HEK293 (cell line): ENCODE measurements around the gene FBXL7.

Source experiments
- CTCF ChIA-PET: fragments of 350-600 bp; formaldehyde crosslinking; extraction: SDS; loops from one replicate; lab custom pipeline; 2021; ENCODE audit warnings: antibody characterized with exemption; lab: Yijun Ruan, JAX
- POLR2A ChIA-PET: fragments of 300-600 bp; formaldehyde crosslinking; extraction: SDS; loops from one replicate; lab custom pipeline; 2020; ENCODE audit warnings: antibody characterized with exemption, inconsistent platforms; lab: Yijun Ruan, JAX
- H3K27ac ChIP-seq: fragments of 200-500 bp; sonication (Bioruptor generic); 2 replicates; pipeline ENCODE4 v1.5.1; 2014; ENCODE audit warnings: low read depth, low read length, control low read depth, inconsistent platforms; ENCODE audit errors: extremely low read depth
- H3K36me3 ChIP-seq, 2 experiments: fragments of 200-500 bp in 1 of 2; sonication (Bioruptor generic) in 1 of 2; 1 replicate in 1 of 2; 2 replicates in 1 of 2; pipeline ENCODE4 v1.5.1; 2014 to 2017; ENCODE audit warnings: inconsistent platforms in 2 of 2, low read length in 2 of 2; ENCODE audit not compliant: control insufficient read depth in 2 of 2, insufficient read depth in 1 of 2
- H3K4me1 ChIP-seq: fragments of 200-500 bp; sonication (Bioruptor generic); 2 replicates; pipeline ENCODE4 v1.5.1; 2014; ENCODE audit warnings: mild to moderate bottlenecking, low read length, inconsistent platforms; ENCODE audit not compliant: control insufficient read depth, insufficient read depth
- H3K4me3 ChIP-seq: 2 replicates; pipeline ENCODE4 v1.5.1; 2011; ENCODE audit warnings: low read depth, mild to moderate bottlenecking, control low read depth, low read length, moderate library complexity
- H3K9me3 ChIP-seq: fragments of 200-500 bp; sonication (Bioruptor generic); 2 replicates; pipeline ENCODE4 v1.5.1; 2014; ENCODE audit warnings: low read depth, low read length, inconsistent platforms; ENCODE audit not compliant: control insufficient read depth, insufficient read depth
- EGR2 ChIP-seq: fragments of 450-650 bp; formaldehyde crosslinking; IDR thresholded peaks from 2 replicates; pipeline ENCODE4 v1.5.1; 2016; ENCODE audit warnings: low read depth, missing biosample characterization, missing genetic modification characterization
- GFI1B ChIP-seq: fragments of 450-650 bp; formaldehyde crosslinking; IDR thresholded peaks from 2 replicates; pipeline ENCODE4 v1.5.1; 2016; ENCODE audit warnings: missing biosample characterization, missing genetic modification characterization
- GLIS1 ChIP-seq: fragments of 450-650 bp; formaldehyde crosslinking; IDR thresholded peaks from 2 replicates; pipeline ENCODE4 v1.5.1; 2016; ENCODE audit warnings: missing biosample characterization, missing genetic modification characterization
- HOXA7 ChIP-seq: sonication (generic); formaldehyde crosslinking; IDR thresholded peaks from 2 replicates; pipeline ENCODE4 v1.8.1; 2022; ENCODE audit warnings: missing genetic modification reagents, borderline replicate concordance
- HOXC10 ChIP-seq: sonication (generic); formaldehyde crosslinking; IDR thresholded peaks from 2 replicates; pipeline ENCODE4 v1.8.1; 2023; ENCODE audit warnings: mild to moderate bottlenecking, missing genetic modification reagents
- HOXD13 ChIP-seq: sonication (generic); formaldehyde crosslinking; IDR thresholded peaks from 2 replicates; pipeline ENCODE4 v1.8.0; 2022; ENCODE audit warnings: missing genetic modification reagents, borderline replicate concordance
- KLF10 ChIP-seq: fragments of 450-650 bp; IDR thresholded peaks from 2 replicates; pipeline ENCODE4 v1.5.1; 2018; ENCODE audit warnings: missing biosample characterization, mild to moderate bottlenecking, missing genetic modification characterization
- RBAK ChIP-seq: fragments of 450-650 bp; formaldehyde crosslinking; IDR thresholded peaks from 2 replicates; pipeline ENCODE4 v1.5.1; 2016; ENCODE audit warnings: missing biosample characterization, missing genetic modification characterization
- SALL2 ChIP-seq: fragments of 450-650 bp; formaldehyde crosslinking; IDR thresholded peaks from 2 replicates; pipeline ENCODE4 v1.5.0; 2017; ENCODE audit warnings: missing biosample characterization, mild to moderate bottlenecking, missing genetic modification characterization, borderline replicate concordance
- ZEB2 ChIP-seq: fragments of 450-650 bp; formaldehyde crosslinking; IDR thresholded peaks from 2 replicates; pipeline ENCODE4 v1.5.1; 2016; ENCODE audit warnings: missing biosample characterization, missing genetic modification characterization
- ZNF121 ChIP-seq: fragments of 450-650 bp; formaldehyde crosslinking; IDR thresholded peaks from 2 replicates; pipeline ENCODE4 v1.5.1; 2016; ENCODE audit warnings: missing biosample characterization, missing genetic modification characterization
- ZNF138 ChIP-seq: fragments of 450-650 bp; formaldehyde crosslinking; IDR thresholded peaks from 2 replicates; pipeline ENCODE4 v1.5.1; 2016; ENCODE audit warnings: missing biosample characterization, missing genetic modification characterization, borderline replicate concordance
- ZNF157 ChIP-seq: fragments of 450-650 bp; formaldehyde crosslinking; IDR thresholded peaks from 2 replicates; pipeline ENCODE4 v1.5.1; 2016; ENCODE audit warnings: missing biosample characterization, missing genetic modification characterization
- ZNF211 ChIP-seq: fragments of 450-650 bp; formaldehyde crosslinking; IDR thresholded peaks from 2 replicates; pipeline ENCODE4 v1.5.1; 2016; ENCODE audit warnings: low read depth, missing biosample characterization, missing genetic modification characterization
- ZNF214 ChIP-seq: fragments of 450-650 bp; formaldehyde crosslinking; IDR thresholded peaks from 2 replicates; pipeline ENCODE4 v1.5.1; 2017; ENCODE audit warnings: missing biosample characterization, mild to moderate bottlenecking, missing genetic modification characterization, borderline replicate concordance
- ZNF302 ChIP-seq: fragments of 450-650 bp; formaldehyde crosslinking; IDR thresholded peaks from 2 replicates; pipeline ENCODE4 v1.5.1; 2016; ENCODE audit warnings: missing biosample characterization, missing genetic modification characterization, low read depth
- ZNF350 ChIP-seq: fragments of 450-650 bp; formaldehyde crosslinking; IDR thresholded peaks from 2 replicates; pipeline ENCODE4 v1.5.0; 2017; ENCODE audit warnings: missing biosample characterization, mild to moderate bottlenecking, missing genetic modification characterization
- ZNF391 ChIP-seq: fragments of 450-650 bp; formaldehyde crosslinking; IDR thresholded peaks from 2 replicates; pipeline ENCODE4 v1.5.1; 2016; ENCODE audit warnings: low read depth, missing biosample characterization, missing genetic modification characterization, borderline replicate concordance
- ZNF423 ChIP-seq: fragments of 450-650 bp; formaldehyde crosslinking; IDR thresholded peaks from 2 replicates; pipeline ENCODE4 v1.5.1; 2016; ENCODE audit warnings: missing biosample characterization, missing genetic modification characterization
- ZNF510 ChIP-seq: fragments of 450-650 bp; formaldehyde crosslinking; IDR thresholded peaks from 2 replicates; pipeline ENCODE4 v1.5.1; 2018; ENCODE audit warnings: mild to moderate bottlenecking, missing genetic modification characterization, missing biosample characterization; ENCODE audit not compliant: insufficient replicate concordance
- ZNF529 ChIP-seq: fragments of 450-650 bp; formaldehyde crosslinking; IDR thresholded peaks from 2 replicates; pipeline ENCODE4 v1.5.1; 2017; ENCODE audit warnings: missing genetic modification characterization, missing biosample characterization; ENCODE audit not compliant: insufficient replicate concordance
- ZNF548 ChIP-seq: fragments of 450-650 bp; formaldehyde crosslinking; IDR thresholded peaks from 2 replicates; pipeline ENCODE4 v1.5.1; 2016; ENCODE audit warnings: missing biosample characterization, missing genetic modification characterization
- ZNF555 ChIP-seq: fragments of 450-650 bp; formaldehyde crosslinking; conservative IDR thresholded peaks from 2 replicates; pipeline ENCODE4 v1.5.1; 2017; ENCODE audit warnings: missing biosample characterization, mild to moderate bottlenecking, missing genetic modification characterization, inconsistent platforms
- ZNF610 ChIP-seq: fragments of 450-650 bp; formaldehyde crosslinking; IDR thresholded peaks from 2 replicates; pipeline ENCODE4 v1.5.1; 2016; ENCODE audit warnings: missing biosample characterization, missing genetic modification characterization, borderline replicate concordance
- ZNF658 ChIP-seq: fragments of 450-650 bp; formaldehyde crosslinking; IDR thresholded peaks from 2 replicates; pipeline ENCODE4; 2016; ENCODE audit warnings: missing biosample characterization, missing genetic modification characterization
- ZNF777 ChIP-seq: fragments of 450-650 bp; formaldehyde crosslinking; IDR thresholded peaks from 2 replicates; pipeline ENCODE4 v1.5.1; 2017; ENCODE audit warnings: missing biosample characterization, missing genetic modification characterization, borderline replicate concordance
- ZNF843 ChIP-seq: fragments of 450-650 bp; formaldehyde crosslinking; IDR thresholded peaks from 2 replicates; pipeline ENCODE4 v1.5.1; 2016; ENCODE audit warnings: missing biosample characterization, missing genetic modification characterization
- TF ChIP-seq, protein P1 (sequence below): fragments of 450-650 bp; formaldehyde crosslinking; IDR thresholded peaks from 2 replicates; pipeline ENCODE4 v1.5.1; 2017; ENCODE audit warnings: missing biosample characterization, mild to moderate bottlenecking, missing genetic modification characterization, moderate library complexity
- TF ChIP-seq, protein P2 (sequence below): fragments of 450-650 bp; formaldehyde crosslinking; IDR thresholded peaks from 2 replicates; pipeline ENCODE4 v1.5.1; 2016; ENCODE audit warnings: missing biosample characterization, missing genetic modification characterization
- TF ChIP-seq, protein P3 (sequence below): fragments of 450-650 bp; formaldehyde crosslinking; IDR thresholded peaks from 2 replicates; pipeline ENCODE4 v1.5.1; 2017; ENCODE audit warnings: missing biosample characterization, missing genetic modification characterization

FBXL7 gene

DNA sequence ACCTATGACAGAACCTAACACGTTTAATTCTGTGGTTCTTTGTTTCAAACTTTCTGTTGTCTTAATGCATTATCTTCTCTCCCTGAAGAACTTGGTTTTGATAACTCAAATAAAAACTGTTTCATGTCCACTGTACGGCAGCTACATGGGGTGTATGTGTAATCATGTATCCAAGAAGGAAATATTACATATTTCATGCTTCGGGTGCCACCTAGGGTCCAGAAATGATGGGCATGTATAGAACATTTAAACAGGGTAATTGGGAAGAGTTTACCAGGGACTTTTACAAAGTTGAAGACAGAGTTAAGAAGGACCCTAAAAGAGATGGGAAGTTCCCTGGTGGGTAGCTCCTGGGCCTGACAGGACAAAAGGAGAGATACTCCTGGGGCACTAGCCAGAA, 291.3 kb downstream of the FBXL7 start:
- TF ChIP-seq EGR2 (no peak), ZNF610 (tag by site-specific recombination) (no peak), SALL2 (tag by site-specific recombination) (no peak), HOXA7 (CRISPR knock-in tag) (no peak), ZNF529 (tag by site-specific recombination) (no peak), ZNF510 (tag by site-specific recombination) (no peak), ZNF157 (tag by site-specific recombination) (no peak), ZNF555 (tag by site-specific recombination) (no peak), ZNF423 (tag by site-specific recombination) (no peak), ZNF350 (tag by site-specific recombination) (no peak), ZNF121 (tag by site-specific recombination) (no peak), ZNF214 (tag by site-specific recombination) (no peak), ZNF391 (tag by site-specific recombination) (no peak), ZEB2 (no peak), GLIS1 (no peak), ZNF211 (tag by site-specific recombination) (no peak), KLF10 (tag by site-specific recombination) (no peak), ZNF777 (tag by site-specific recombination) (no peak)
- TF ChIP-seq, protein P1, sequence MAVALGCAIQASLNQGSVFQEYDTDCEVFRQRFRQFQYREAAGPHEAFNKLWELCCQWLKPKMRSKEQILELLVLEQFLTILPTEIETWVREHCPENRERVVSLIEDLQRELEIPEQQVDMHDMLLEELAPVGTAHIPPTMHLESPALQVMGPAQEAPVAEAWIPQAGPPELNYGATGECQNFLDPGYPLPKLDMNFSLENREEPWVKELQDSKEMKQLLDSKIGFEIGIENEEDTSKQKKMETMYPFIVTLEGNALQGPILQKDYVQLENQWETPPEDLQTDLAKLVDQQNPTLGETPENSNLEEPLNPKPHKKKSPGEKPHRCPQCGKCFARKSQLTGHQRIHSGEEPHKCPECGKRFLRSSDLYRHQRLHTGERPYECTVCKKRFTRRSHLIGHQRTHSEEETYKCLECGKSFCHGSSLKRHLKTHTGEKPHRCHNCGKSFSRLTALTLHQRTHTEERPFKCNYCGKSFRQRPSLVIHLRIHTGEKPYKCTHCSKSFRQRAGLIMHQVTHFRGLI (tag by site-specific recombination) = no peak
- TF ChIP-seq, protein P2, sequence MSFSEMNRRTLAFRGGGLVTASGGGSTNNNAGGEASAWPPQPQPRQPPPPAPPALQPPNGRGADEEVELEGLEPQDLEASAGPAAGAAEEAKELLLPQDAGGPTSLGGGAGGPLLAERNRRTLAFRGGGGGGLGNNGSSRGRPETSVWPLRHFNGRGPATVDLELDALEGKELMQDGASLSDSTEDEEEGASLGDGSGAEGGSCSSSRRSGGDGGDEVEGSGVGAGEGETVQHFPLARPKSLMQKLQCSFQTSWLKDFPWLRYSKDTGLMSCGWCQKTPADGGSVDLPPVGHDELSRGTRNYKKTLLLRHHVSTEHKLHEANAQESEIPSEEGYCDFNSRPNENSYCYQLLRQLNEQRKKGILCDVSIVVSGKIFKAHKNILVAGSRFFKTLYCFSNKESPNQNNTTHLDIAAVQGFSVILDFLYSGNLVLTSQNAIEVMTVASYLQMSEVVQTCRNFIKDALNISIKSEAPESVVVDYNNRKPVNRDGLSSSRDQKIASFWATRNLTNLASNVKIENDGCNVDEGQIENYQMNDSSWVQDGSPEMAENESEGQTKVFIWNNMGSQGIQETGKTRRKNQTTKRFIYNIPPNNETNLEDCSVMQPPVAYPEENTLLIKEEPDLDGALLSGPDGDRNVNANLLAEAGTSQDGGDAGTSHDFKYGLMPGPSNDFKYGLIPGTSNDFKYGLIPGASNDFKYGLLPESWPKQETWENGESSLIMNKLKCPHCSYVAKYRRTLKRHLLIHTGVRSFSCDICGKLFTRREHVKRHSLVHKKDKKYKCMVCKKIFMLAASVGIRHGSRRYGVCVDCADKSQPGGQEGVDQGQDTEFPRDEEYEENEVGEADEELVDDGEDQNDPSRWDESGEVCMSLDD (tag by site-specific recombination) = no peak
- TF ChIP-seq, all 188 proteins: peak for 0
- Histone ChIP-seq H3K4me3 (no peak overlapping the region), H3K4me1 (no peaks in the 10 kb centered on the region), H3K9me3 (no peaks in the 10 kb centered on the region), H3K36me3 (no peaks in the 10 kb centered on the region), H3K27ac (no peak overlapping the region)
- ChIA-PET POLR2A (no interaction called here), CTCF (no interaction called here)

- H3K36me3 ChIP-seq = no peaks in the 10 kb centered on the region
- TF ChIP-seq, protein P3, sequence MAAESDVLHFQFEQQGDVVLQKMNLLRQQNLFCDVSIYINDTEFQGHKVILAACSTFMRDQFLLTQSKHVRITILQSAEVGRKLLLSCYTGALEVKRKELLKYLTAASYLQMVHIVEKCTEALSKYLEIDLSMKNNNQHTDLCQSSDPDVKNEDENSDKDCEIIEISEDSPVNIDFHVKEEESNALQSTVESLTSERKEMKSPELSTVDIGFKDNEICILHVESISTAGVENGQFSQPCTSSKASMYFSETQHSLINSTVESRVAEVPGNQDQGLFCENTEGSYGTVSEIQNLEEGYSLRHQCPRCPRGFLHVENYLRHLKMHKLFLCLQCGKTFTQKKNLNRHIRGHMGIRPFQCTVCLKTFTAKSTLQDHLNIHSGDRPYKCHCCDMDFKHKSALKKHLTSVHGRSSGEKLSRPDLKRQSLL (tag by site-specific recombination) = no peak
- TF ChIP-seq HOXD13 (CRISPR knock-in tag) = no peak
- TF ChIP-seq ZNF658 (tag by site-specific recombination) = no peak
- no peak for TF ChIP-seq ZNF843 (tag by site-specific recombination)
- TF ChIP-seq ZNF548 (tag by site-specific recombination) = no peak
- no peak for TF ChIP-seq GFI1B (tag by site-specific recombination)
- TF ChIP-seq HOXA7 (CRISPR knock-in tag) = no peak
- TF ChIP-seq ZNF302 (tag by site-specific recombination) = no peak
- TF ChIP-seq SALL2 (tag by site-specific recombination) = no peak
- TF ChIP-seq ZNF138 (tag by site-specific recombination) = no peak
- no peak for TF ChIP-seq ZNF121 (tag by site-specific recombination)
- TF ChIP-seq HOXC10 = no peak
- TF ChIP-seq RBAK = no peak
- TF ChIP-seq, all 188 proteins: peak for 0
- ChIA-PET CTCF (interaction anchor here (0.6 kb wide), 1 partner anchor 557 kb away, joined by 3 read pairs; no protein-coding TSS in a partner anchor), POLR2A (no interaction called here)
- H3K9me3 ChIP-seq = no peaks in the 10 kb centered on the region
- no peaks in the 10 kb centered on the region for H3K4me1 ChIP-seq
- no peak overlapping the region for H3K4me3 ChIP-seq
- no peak overlapping the region for H3K27ac ChIP-seq
These were observed 291.9 kb downstream of the FBXL7 start for GRCh38 chr5:15791859-15792258.
